Measurements from ENCODE around the gene MRPS18B. TPM values are rescaled to one million over a fixed set of nuclear protein-coding genes. Genes with fewer than 3 reads are reported as not detected.
A peak's percentile ranks its signal among the peaks of the same experiment; 100 is the strongest.

The MRPS18B gene
- total and polyA plus RNA-seq, 2 of the 13 experiments (the other 11 are each of a cell fraction or from before 2014, with no cell fraction given), result 125 to 131 TPM

DNA sequence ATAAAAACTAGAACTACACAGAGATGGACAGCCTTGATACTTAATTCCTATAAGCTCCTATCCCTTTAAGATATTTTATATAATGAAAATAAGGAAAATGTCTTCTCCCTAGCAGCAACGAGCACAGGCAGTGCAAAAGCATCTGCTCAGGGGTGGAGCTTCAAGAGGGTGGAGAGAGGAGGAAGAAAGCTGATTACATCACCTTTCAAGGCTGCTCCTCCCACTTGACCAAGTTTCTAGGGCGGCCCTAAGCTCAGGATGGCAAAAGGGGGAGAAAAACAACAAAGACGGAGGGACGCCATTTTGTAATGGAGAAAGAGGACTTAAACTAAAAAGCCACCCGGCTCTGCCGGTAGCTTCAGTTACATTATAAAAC lies 2.8 kb upstream of the MRPS18B start (continued):
- TF ChIP-seq, protein P1, sequence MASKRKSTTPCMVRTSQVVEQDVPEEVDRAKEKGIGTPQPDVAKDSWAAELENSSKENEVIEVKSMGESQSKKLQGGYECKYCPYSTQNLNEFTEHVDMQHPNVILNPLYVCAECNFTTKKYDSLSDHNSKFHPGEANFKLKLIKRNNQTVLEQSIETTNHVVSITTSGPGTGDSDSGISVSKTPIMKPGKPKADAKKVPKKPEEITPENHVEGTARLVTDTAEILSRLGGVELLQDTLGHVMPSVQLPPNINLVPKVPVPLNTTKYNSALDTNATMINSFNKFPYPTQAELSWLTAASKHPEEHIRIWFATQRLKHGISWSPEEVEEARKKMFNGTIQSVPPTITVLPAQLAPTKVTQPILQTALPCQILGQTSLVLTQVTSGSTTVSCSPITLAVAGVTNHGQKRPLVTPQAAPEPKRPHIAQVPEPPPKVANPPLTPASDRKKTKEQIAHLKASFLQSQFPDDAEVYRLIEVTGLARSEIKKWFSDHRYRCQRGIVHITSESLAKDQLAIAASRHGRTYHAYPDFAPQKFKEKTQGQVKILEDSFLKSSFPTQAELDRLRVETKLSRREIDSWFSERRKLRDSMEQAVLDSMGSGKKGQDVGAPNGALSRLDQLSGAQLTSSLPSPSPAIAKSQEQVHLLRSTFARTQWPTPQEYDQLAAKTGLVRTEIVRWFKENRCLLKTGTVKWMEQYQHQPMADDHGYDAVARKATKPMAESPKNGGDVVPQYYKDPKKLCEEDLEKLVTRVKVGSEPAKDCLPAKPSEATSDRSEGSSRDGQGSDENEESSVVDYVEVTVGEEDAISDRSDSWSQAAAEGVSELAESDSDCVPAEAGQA (IDR thresholded peaks at IDR 0.05; ENCODE audit: low read depth), result peak; percentile 50; the same call in 1 of the 2 replicates
- TF ChIP-seq, protein P1 (CRISPR knock-in tag; IDR thresholded peaks at IDR 0.05; ENCODE audit: borderline replicate concordance), result no peak
- TF ChIP-seq BCL6 (CRISPR knock-in tag; IDR thresholded peaks at IDR 0.05) (no peak), ZC3H4 (CRISPR knock-in tag; IDR thresholded peaks at IDR 0.05; ENCODE audit: borderline replicate concordance) (peak; percentile 28; the same call in 1 of the 2 replicates), MEF2D (CRISPR knock-in tag; IDR thresholded peaks at IDR 0.05) (peak; percentile 69; the same call in 1 of the 2 replicates), CAMTA2 (CRISPR knock-in tag; IDR thresholded peaks at IDR 0.05; ENCODE audit: borderline replicate concordance) (no peak), CHD4 (IDR thresholded peaks at IDR 0.05; ENCODE audit: borderline replicate concordance, low read length) (0 out of 2 replicates have a peak, but pooled peaks have one; percentile 71), SATB2 (CRISPR knock-in tag; IDR thresholded peaks at IDR 0.05) (0 out of 2 replicates have a peak, but pooled peaks have one; percentile 14), ZNF230 (CRISPR knock-in tag; IDR thresholded peaks at IDR 0.05) (no peak), ELF4 (CRISPR knock-in tag; IDR thresholded peaks at IDR 0.05; ENCODE audit: borderline replicate concordance) (peak; percentile 64; the same call in 1 of the 2 replicates), SOX13 (IDR thresholded peaks at IDR 0.05) (no peak; the same call in 1 of the 2 replicates), SOX13 (CRISPR knock-in tag; conservative IDR thresholded peaks at IDR 0.05 in 1 of 2, IDR thresholded peaks at IDR 0.05 in 1 of 2) (peak in 1 of 2 experiments; percentile 67; a peak in 1 of 4 replicates), SALL2 (CRISPR knock-in tag; IDR thresholded peaks at IDR 0.05) (no peak), CHCHD3 (CRISPR knock-in tag; IDR thresholded peaks at IDR 0.05) (no peak)
- TF ChIP-seq, protein P2, sequence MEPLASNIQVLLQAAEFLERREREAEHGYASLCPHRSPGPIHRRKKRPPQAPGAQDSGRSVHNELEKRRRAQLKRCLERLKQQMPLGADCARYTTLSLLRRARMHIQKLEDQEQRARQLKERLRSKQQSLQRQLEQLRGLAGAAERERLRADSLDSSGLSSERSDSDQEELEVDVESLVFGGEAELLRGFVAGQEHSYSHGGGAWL (CRISPR knock-in tag; IDR thresholded peaks at IDR 0.05), result no peak
- TF ChIP-seq, protein P3, sequence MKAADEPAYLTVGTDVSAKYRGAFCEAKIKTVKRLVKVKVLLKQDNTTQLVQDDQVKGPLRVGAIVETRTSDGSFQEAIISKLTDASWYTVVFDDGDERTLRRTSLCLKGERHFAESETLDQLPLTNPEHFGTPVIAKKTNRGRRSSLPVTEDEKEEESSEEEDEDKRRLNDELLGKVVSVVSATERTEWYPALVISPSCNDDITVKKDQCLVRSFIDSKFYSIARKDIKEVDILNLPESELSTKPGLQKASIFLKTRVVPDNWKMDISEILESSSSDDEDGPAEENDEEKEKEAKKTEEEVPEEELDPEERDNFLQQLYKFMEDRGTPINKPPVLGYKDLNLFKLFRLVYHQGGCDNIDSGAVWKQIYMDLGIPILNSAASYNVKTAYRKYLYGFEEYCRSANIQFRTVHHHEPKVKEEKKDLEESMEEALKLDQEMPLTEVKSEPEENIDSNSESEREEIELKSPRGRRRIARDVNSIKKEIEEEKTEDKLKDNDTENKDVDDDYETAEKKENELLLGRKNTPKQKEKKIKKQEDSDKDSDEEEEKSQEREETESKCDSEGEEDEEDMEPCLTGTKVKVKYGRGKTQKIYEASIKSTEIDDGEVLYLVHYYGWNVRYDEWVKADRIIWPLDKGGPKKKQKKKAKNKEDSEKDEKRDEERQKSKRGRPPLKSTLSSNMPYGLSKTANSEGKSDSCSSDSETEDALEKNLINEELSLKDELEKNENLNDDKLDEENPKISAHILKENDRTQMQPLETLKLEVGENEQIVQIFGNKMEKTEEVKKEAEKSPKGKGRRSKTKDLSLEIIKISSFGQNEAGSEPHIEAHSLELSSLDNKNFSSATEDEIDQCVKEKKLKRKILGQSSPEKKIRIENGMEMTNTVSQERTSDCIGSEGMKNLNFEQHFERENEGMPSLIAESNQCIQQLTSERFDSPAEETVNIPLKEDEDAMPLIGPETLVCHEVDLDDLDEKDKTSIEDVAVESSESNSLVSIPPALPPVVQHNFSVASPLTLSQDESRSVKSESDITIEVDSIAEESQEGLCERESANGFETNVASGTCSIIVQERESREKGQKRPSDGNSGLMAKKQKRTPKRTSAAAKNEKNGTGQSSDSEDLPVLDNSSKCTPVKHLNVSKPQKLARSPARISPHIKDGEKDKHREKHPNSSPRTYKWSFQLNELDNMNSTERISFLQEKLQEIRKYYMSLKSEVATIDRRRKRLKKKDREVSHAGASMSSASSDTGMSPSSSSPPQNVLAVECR (CRISPR knock-in tag; IDR thresholded peaks at IDR 0.05; ENCODE audit: borderline replicate concordance), result peak; percentile 43; the same call in 1 of the 2 replicates
- TF ChIP-seq, protein P4, sequence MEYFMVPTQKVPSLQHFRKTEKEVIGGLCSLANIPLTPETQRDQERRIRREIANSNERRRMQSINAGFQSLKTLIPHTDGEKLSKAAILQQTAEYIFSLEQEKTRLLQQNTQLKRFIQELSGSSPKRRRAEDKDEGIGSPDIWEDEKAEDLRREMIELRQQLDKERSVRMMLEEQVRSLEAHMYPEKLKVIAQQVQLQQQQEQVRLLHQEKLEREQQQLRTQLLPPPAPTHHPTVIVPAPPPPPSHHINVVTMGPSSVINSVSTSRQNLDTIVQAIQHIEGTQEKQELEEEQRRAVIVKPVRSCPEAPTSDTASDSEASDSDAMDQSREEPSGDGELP (IDR thresholded peaks at IDR 0.05; ENCODE audit: borderline replicate concordance, low read depth), result no peak

Data from HepG2 (cell line).